Fibroblast of lung (primary cell): ENCODE results near the gene IQSEC3. TPM values are rescaled to one million over a fixed set of nuclear protein-coding genes. Genes with fewer than 3 reads are reported as not detected.
A peak's percentile ranks its signal among the peaks of the same experiment; 100 is the strongest.
"Not testable (repeated sequence)": the region's sequence is repeated elsewhere in the genome, so short reads cannot be mapped to it uniquely, and the experiment has no call there.

Source experiments
- DNase-seq, 2 donors: peaks; one replicate each; pipeline versions ENCODE4 v3.0.0 to v3.0.0-alpha.2; 2010; ENCODE audit warnings: low read depth in 2 of 2
- H2AFZ ChIP-seq: 2 replicates; pipeline ENCODE4 v1.5.1; 2012; ENCODE audit warnings: low read length, control low read depth, inconsistent platforms
- H3K27ac ChIP-seq: 2 replicates; pipeline ENCODE4 v1.5.1; 2011; ENCODE audit warnings: low read length, control low read depth; ENCODE audit not compliant: insufficient read depth
- H3K27me3 ChIP-seq: 2 replicates; pipeline ENCODE4 v1.5.1; 2011; ENCODE audit warnings: mild to moderate bottlenecking, low read length; ENCODE audit not compliant: control insufficient read depth, insufficient read depth
- H3K36me3 ChIP-seq: 2 replicates; pipeline ENCODE4 v1.5.1; 2011; ENCODE audit warnings: low read length; ENCODE audit not compliant: control insufficient read depth, insufficient read depth
- H3K4me1 ChIP-seq: 2 replicates; pipeline ENCODE4 v1.5.1; 2011; ENCODE audit warnings: low read length; ENCODE audit not compliant: control insufficient read depth, insufficient read depth; ENCODE audit errors: extremely low read depth
- H3K4me2 ChIP-seq: 2 replicates; pipeline ENCODE4 v1.5.1; 2011; ENCODE audit warnings: low read length, control low read depth; ENCODE audit not compliant: insufficient read depth; ENCODE audit errors: extremely low read depth
- H3K4me3 ChIP-seq, 4 experiments: fragments of 200-600 bp in 1 of 4; sonication (generic) in 1 of 4; replicated peaks in 1 of 4; 2 replicates each; pipeline ENCODE4 v1.5.1; 2011 to 2016; ENCODE audit warnings: low read length in 4 of 4, low read depth in 3 of 4, mild to moderate bottlenecking in 3 of 4, control low read depth in 2 of 4, inconsistent platforms in 1 of 4, mixed read lengths in 1 of 4; ENCODE audit not compliant: insufficient read depth in 1 of 4; ENCODE audit errors: control extremely low read depth in 1 of 4
- H3K79me2 ChIP-seq: 2 replicates; pipeline ENCODE4 v1.5.1; 2012; ENCODE audit warnings: mild to moderate bottlenecking, low read length, inconsistent platforms; ENCODE audit not compliant: control insufficient read depth, insufficient read depth
- H3K9ac ChIP-seq: 2 replicates; pipeline ENCODE4 v1.5.1; 2011; ENCODE audit warnings: mild to moderate bottlenecking, low read length, control low read depth; ENCODE audit not compliant: insufficient read depth
- H3K9me3 ChIP-seq: 2 replicates; pipeline ENCODE4 v1.5.1; 2012; ENCODE audit warnings: low read depth, low read length; ENCODE audit not compliant: control insufficient read depth, insufficient read depth
- H4K20me1 ChIP-seq: 2 replicates; pipeline ENCODE4 v1.5.1; 2011; ENCODE audit warnings: low read length; ENCODE audit not compliant: control insufficient read depth, insufficient read depth; ENCODE audit errors: extremely low read depth
- polyA plus RNA-seq, 2 donors: library from polyadenylated mRNA; depleted of rRNA in 1 of 2; stranded (reverse) in 1 of 2; unstranded in 1 of 2; fragments of >200 nt; gene quantifications; 2 replicates each; pipeline ENCODE4 v1.2.1, GENCODE V29; 2011 to 2012; ENCODE audit warnings: missing spikeins in 1 of 2
- total RNA-seq: library from RNA; depleted of rRNA; stranded (reverse); fragments of >200 nt; gene quantifications from 2 replicates; pipeline ENCODE4 v1.2.1, GENCODE V29; 2014

Gene IQSEC3
- total and polyA plus RNA-seq, 2 donors (not counting 1 experiment from before 2014, with no cell fraction given): 0.14 to 1.3 TPM

GRCh38 chr12:65491-66063 is 990 bp upstream of the IQSEC3 start:
- Histone ChIP-seq H3K4me3 (peak overlapping the region in 1 of 4 experiments; percentile 35), H3K27ac (peak overlapping the region; percentile 43)
- not testable (repeated sequence) for H3K4me2 ChIP-seq, H3K36me3 ChIP-seq, H3K9ac ChIP-seq, H3K79me2 ChIP-seq, H4K20me1 ChIP-seq, H3K9me3 ChIP-seq, H3K4me1 ChIP-seq, H2AFZ ChIP-seq, H3K27me3 ChIP-seq
- peak; percentile 28 to 83 for DNase-seq

- not testable (repeated sequence) for H3K9ac ChIP-seq, H2AFZ ChIP-seq, H4K20me1 ChIP-seq, H3K27ac ChIP-seq, H3K9me3 ChIP-seq, H3K36me3 ChIP-seq, H3K4me2 ChIP-seq, H3K79me2 ChIP-seq, H3K4me1 ChIP-seq, H3K27me3 ChIP-seq
- peak; percentile 28 to 63 for DNase-seq
- peak overlapping the region in 2 of 4 experiments; percentile 12 to 44 for H3K4me3 ChIP-seq
Observed at GRCh38 chr12:66782-67504, 376 bp downstream of the IQSEC3 start.

GRCh38 chr12:69677-70076 is 3.1 kb downstream of the IQSEC3 start:
- not testable (repeated sequence) for H3K9me3 ChIP-seq, H3K4me1 ChIP-seq, H2AFZ ChIP-seq, H3K79me2 ChIP-seq, H3K27ac ChIP-seq, H3K9ac ChIP-seq, H3K4me3 ChIP-seq, H3K27me3 ChIP-seq, H3K4me2 ChIP-seq, DNase-seq, H3K36me3 ChIP-seq, H4K20me1 ChIP-seq

GRCh38 chr12:70541-70940 is 4.0 kb downstream of the IQSEC3 start:
- H3K4me2 ChIP-seq, H3K27ac ChIP-seq: not testable (repeated sequence)

GRCh38 chr12:72018-72417 is 5.5 kb downstream of the IQSEC3 start:
- H2AFZ ChIP-seq, H3K27me3 ChIP-seq, DNase-seq: not testable (repeated sequence)

More at GRCh38 chr12:70541-70940, 4.0 kb downstream of the IQSEC3 start:
- not testable (repeated sequence) for H3K4me3 ChIP-seq, H2AFZ ChIP-seq, DNase-seq, H3K9me3 ChIP-seq, H3K4me1 ChIP-seq, H4K20me1 ChIP-seq, H3K36me3 ChIP-seq, H3K27me3 ChIP-seq, H3K9ac ChIP-seq, H3K79me2 ChIP-seq

GRCh38 chr12:74420-75190 is 8.0 kb downstream of the IQSEC3 start:
- H3K9me3 ChIP-seq, H3K4me3 ChIP-seq, H3K4me1 ChIP-seq, H3K4me2 ChIP-seq, H3K27ac ChIP-seq, H2AFZ ChIP-seq, H4K20me1 ChIP-seq, H3K9ac ChIP-seq, H3K79me2 ChIP-seq, H3K36me3 ChIP-seq, DNase-seq: not testable (repeated sequence)
- H3K27me3 ChIP-seq: peaks cover 13% of the 10 kb centered on the region

More at GRCh38 chr12:72018-72417, 5.5 kb downstream of the IQSEC3 start:
- not testable (repeated sequence) for H3K4me2 ChIP-seq, H3K27ac ChIP-seq, H3K9me3 ChIP-seq, H3K4me3 ChIP-seq, H3K9ac ChIP-seq, H4K20me1 ChIP-seq, H3K36me3 ChIP-seq, H3K4me1 ChIP-seq, H3K79me2 ChIP-seq
